SK-N-MC (cell line): ENCODE measurements around the gene PPP1R26.
"Not testable (repeated sequence)": the region's sequence is repeated elsewhere in the genome, so short reads cannot be mapped to it uniquely, and the experiment has no call there.

Experiments
- DNase-seq: peaks from one replicate; pipeline ENCODE4 v3.0.0-alpha.2; 2011; ENCODE audit warnings: low read depth, low spot score
- H3K27ac ChIP-seq: fragments of 200-600 bp; sonication (generic); 2 replicates; pipeline ENCODE4 v1.5.1; 2016; ENCODE audit warnings: mixed run types
- H3K36me3 ChIP-seq: fragments of 200-600 bp; sonication (generic); 2 replicates; pipeline ENCODE4 v1.6.1; 2017; ENCODE audit warnings: antibody characterized with exemption, low read length, mixed read lengths; ENCODE audit not compliant: insufficient read depth
- H3K4me3 ChIP-seq: fragments of 200-600 bp; sonication (generic); 2 replicates; pipeline ENCODE4 v1.5.1; 2016
- H3K9ac ChIP-seq: fragments of 200-600 bp; sonication (generic); 2 replicates; pipeline ENCODE4 v1.8.0; 2017; ENCODE audit warnings: mixed run types, mixed read lengths; ENCODE audit not compliant: insufficient read length
- H3K9me3 ChIP-seq: fragments of 200-600 bp; sonication (generic); 2 replicates; pipeline ENCODE4 v1.6.1; 2017; ENCODE audit warnings: low read depth, mild to moderate bottlenecking, antibody characterized with exemption, low read length, moderate library complexity, mixed read lengths
- EZH2 ChIP-seq: fragments of 200-600 bp; sonication (generic); IDR thresholded peaks from one replicate; pipeline ENCODE4 v1.6.1; 2017; ENCODE audit warnings: antibody characterized with exemption
- FOXP2 ChIP-seq: optimal IDR thresholded peaks from 2 replicates; pipeline ENCODE3; 2011; ENCODE audit warnings: mild to moderate bottlenecking, moderate library complexity; ENCODE audit not compliant: insufficient read depth; ENCODE audit errors: extremely low read length, control extremely low read depth
- POLR2AphosphoS5 ChIP-seq: IDR thresholded peaks from 2 replicates; pipeline ENCODE4 v1.6.1; 2012; ENCODE audit warnings: mild to moderate bottlenecking, low read depth, low read length, borderline replicate concordance

The PPP1R26 gene

GRCh38 chr9:135530146-135530545 lies 50.6 kb downstream of the PPP1R26 start:
- no peak overlapping the region for H3K4me3 ChIP-seq
- H3K9ac ChIP-seq, result no peak overlapping the region
- H3K36me3 ChIP-seq, result no peaks in the 10 kb centered on the region
- no peak overlapping the region for H3K27ac ChIP-seq
- TF ChIP-seq POLR2AphosphoS5 (no peak), EZH2 (no peak), FOXP2 (no peak)
- no peaks in the 10 kb centered on the region for H3K9me3 ChIP-seq
- DNase-seq, result no peak

DNA sequence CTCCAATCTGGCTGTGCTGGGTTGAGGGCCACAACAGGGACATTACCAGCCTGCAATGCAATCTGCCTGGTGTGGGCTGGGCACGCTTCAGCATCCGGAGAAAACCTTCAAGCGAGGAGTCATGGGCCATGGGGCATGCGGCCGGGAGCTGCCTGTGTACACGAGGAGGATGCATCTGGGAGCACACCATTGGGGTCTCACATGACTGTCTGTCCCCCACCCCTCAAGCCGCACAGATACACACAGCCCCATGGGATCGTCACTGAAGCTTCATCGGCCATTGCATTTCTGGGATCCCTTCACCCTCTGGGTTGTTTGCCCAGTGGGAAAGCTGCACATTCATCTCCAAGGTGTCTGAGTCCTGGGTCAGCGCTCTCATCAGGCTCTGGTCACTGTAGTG lies 51.5 kb downstream of the PPP1R26 start:
- H3K27ac ChIP-seq, result no peak overlapping the region
- no peaks in the 10 kb centered on the region for H3K9me3 ChIP-seq
- TF ChIP-seq POLR2AphosphoS5 (no peak), EZH2 (no peak), FOXP2 (no peak)
- no peaks in the 10 kb centered on the region for H3K36me3 ChIP-seq
- H3K9ac ChIP-seq, result no peak overlapping the region
- no peak overlapping the region for H3K4me3 ChIP-seq
- no peak for DNase-seq

GRCh38 chr9:135533113-135533512 lies 53.5 kb downstream of the PPP1R26 start:
- TF ChIP-seq EZH2 (no peak), FOXP2 (no peak), POLR2AphosphoS5 (no peak)
- no peaks in the 10 kb centered on the region for H3K36me3 ChIP-seq
- no peak overlapping the region for H3K27ac ChIP-seq
- no peak overlapping the region for H3K4me3 ChIP-seq
- no peaks in the 10 kb centered on the region for H3K9me3 ChIP-seq
- H3K9ac ChIP-seq, result no peak overlapping the region
- DNase-seq, result no peak

DNA sequence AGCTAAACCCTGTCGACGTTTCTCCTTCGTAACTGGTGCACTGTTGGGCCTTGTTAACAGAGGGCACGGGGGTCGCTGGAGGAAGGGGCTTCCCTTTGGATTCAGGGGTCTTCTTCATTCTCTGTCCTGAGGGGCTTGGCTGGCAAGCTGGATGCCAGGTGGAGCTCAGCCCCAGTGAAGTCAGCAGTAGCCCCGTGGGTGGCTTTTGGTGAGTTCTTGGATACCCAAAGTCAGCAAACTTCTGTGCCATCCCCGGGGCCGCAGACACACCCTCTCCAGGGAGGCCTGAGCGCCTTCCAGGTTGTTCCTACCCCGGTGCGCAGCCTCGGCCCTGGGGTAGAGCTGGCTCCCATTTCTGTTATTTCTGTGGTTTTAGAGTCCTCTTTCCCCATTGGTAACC lies 54.1 kb downstream of the PPP1R26 start:
- no peaks in the 10 kb centered on the region for H3K36me3 ChIP-seq
- no peaks in the 10 kb centered on the region for H3K9me3 ChIP-seq
- no peak overlapping the region for H3K4me3 ChIP-seq
- no peak overlapping the region for H3K27ac ChIP-seq
- no peak for DNase-seq
- H3K9ac ChIP-seq, result no peak overlapping the region
- no peak for TF ChIP-seq EZH2
- TF ChIP-seq POLR2AphosphoS5, result no peak
- TF ChIP-seq FOXP2, result no peak

- not testable (repeated sequence) for H3K36me3 ChIP-seq, DNase-seq, H3K4me3 ChIP-seq, H3K27ac ChIP-seq, H3K9me3 ChIP-seq, H3K9ac ChIP-seq
Measured at GRCh38 chr9:135534192-135534711, 54.7 kb downstream of the PPP1R26 start.

- H3K9me3 ChIP-seq, H3K4me3 ChIP-seq, H3K9ac ChIP-seq, DNase-seq, H3K36me3 ChIP-seq, H3K27ac ChIP-seq: not testable (repeated sequence)
Measured at GRCh38 chr9:135534826-135535225, 55.2 kb downstream of the PPP1R26 start.

- not testable (repeated sequence) for H3K9ac ChIP-seq, H3K4me3 ChIP-seq, H3K36me3 ChIP-seq, DNase-seq, H3K27ac ChIP-seq, H3K9me3 ChIP-seq
Measured at GRCh38 chr9:135535631-135536030, 56.0 kb downstream of the PPP1R26 start.

DNA sequence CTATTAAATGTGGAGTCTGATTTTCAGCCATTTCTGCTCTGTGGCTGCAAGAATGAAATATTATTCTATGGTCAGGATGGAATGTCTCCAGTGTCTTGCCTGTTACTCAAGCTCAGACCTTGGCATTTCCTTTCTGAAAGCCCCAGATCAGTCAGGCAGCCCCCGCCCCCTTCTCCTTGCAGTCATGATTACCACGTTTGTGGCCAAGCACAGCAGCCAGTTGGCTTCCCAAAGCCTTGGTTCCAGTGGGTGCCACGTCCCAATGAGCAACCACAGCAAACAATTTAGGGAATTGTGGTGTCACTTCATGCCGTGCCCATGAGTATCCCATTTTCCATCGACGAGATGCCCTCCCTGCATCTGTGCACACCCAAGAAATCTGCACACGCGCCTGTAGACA lies 56.6 kb downstream of the PPP1R26 start:
- Histone ChIP-seq H3K9me3 (no peaks in the 10 kb centered on the region), H3K36me3 (no peaks in the 10 kb centered on the region), H3K4me3 (no peak overlapping the region), H3K9ac (no peak overlapping the region), H3K27ac (no peak overlapping the region)
- TF ChIP-seq FOXP2 (no peak), EZH2 (no peak), POLR2AphosphoS5 (no peak)
- no peak for DNase-seq
